NCI-H82 treated with DMSO at 0.1 percent for 48 hours (cell line): ENCODE measurements around the gene SMARCAL1.
"Not testable (repeated sequence)": the region's sequence is repeated elsewhere in the genome, so short reads cannot be mapped to it uniquely, and the experiment has no call there.

Experiments used
- DNase-seq: peaks from one replicate; lab custom pipeline; 2025; ENCODE audit not compliant: unreplicated experiment; lab: John Stamatoyannopoulos, UW

The SMARCAL1 gene

DNA sequence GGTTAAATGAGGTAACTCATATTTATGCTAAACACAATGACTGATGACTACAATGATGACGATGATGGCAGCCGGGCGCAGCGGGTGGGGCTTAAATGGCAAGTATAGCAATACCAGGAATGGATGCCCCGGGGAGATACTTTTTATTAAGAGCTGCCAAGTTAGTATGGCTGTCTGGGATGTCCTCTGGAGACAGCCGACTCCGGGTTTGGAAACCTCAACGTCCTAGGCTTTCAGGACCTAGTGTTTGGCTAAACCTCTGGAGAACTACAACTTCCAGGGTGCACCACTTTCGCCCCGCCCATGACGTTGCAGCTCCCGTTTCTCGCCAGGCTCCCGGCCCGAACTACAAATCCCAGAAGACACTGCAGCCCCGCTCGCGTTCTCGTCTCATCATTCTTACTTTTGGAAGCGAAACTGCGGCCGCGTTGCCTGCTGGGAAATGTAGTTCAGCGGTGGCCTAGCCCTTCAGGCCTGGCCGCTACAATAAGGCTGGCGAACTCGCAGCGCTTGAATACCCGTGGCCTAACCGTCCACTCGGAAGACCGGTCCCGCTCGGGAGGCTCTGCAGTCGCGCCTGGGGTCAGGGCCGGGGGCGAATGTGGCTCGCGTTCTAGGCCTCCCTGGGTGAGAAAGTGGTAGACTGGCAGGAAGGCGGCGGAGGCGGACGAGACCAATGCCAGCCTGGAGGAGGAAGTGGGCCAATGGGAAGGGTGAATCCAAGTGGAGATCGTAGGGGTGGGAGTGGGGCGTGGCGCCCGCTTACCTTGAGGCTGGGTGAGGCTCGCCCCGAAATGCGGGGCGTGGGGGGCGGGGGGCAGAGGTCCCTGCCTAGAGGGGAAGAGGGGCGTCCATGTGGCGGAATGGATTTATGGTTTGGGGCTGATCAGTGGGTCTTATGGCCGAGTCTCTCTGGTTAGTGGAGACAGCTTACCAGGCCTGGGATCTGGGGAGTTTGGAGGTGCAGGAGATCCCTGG, at the start of gene SMARCAL1:
SMARCAL1 (plus strand) TSS at position 463 of the 978 bp plus-strand sequence. CDS start 2,221 bp downstream, outside the sequence.
- peak; percentile 98 for DNase-seq

DNA sequence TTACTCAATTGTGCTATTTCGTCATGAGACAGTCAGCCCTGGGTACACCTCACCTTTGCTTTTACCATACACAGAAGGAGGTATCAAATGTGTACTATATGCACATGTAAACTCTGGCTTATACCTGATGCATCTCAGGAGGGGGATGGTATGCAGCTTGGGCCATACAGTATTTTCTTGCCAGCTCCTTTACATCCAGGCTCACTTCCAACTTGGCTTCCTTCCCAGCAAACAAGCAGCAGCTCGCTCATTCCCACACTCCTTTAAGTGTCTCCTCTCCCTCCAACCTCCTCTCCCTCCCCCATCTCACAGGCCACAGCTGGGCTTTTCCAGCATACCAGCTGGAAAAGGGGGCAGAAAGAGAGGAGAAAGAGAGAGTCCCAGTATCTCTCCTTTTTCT, 49.6 kb upstream of the SMARCAL1 start:
- no peak for DNase-seq

DNA sequence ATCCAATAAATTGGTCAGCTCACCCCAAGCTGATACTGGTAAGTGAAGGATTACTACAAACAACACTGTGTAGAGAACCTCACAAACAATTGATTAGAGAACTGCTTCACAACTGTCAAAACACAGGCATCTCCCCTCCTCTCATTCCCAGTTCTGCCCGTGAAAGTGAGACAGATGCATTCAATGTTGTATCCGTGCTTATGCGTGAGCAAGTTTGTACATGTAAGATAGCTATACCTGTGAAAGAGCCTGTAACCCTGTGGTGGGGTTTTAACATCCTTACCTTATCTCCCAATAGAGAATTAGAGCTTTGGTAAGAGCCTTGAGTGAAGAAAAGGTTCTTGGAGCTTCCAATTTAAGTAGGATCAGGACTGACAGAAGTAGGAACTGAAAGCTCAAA, 49.1 kb upstream of the SMARCAL1 start:
- no peak for DNase-seq

DNA sequence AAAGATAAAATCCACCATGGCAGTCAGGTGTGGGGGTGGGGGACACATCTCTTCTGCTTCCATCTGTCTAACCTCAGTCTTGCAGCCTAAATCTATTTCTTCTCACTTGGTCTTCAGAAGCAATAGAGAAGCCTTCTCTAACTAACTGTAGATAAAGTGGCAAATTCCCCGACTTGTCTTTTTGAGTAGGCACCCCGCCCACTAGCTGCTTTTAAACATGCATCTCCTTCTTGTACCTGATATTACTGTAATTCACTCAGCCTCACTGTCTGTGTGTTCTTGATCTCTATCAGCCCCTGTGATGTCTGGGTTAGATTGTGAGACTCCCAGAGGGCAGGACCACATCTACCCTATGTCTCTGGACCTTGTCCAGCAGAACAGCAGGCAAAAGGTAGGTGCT, 46.8 kb upstream of the SMARCAL1 start:
- no peak for DNase-seq

DNA sequence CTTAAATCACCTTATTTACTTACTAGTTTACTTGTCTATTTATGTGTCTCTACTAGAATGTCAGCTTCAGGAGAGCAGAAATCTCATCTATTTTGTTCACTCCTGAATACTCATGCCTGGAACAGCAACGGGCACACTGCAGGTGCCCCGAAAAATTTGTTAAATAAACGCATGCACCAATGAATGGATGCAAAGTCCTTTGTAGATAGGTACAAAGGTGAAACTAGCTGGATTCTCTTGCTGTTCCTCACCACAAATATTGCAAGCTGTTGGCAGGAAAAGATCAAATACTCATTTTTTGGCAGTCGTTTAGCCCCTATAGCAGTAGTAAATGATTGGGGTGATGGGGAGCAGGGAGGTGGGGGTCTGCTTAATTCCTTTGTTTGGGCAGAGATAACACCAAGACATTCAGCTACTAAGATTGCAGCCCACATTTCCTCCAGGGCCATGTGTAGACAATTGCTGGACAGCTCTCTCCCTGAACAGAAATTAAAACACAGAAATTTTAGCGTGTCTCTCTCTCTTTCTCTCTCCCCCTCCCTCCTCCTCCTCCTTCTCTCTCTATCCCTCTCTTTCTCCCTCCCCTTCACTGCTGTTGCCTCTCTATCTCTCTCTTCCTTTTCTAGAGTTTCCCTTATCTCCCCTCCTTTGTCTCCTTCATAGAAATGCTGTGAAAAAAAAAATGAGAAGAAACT, 45.4 kb upstream of the SMARCAL1 start:
- no peak for DNase-seq

DNA sequence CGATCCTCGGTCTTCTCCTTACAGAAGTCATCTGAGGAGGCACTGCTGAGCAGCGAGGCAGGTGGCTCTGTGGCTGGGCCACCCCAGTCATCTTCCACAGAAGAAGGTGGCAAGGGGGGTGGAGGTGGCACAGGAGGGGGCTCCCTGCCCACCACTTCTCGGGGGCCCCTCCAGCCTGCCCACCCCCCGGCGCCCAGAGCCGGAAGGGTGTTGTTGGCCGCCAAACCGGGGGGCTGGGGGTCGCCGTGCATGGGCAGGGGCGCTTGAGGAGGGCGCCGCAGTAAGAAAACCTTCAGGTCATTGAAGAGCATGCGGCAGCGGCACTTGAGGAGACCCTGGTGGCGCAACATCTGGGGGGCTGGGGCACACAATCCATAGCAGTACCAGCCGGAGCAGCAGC, 42.5 kb upstream of the SMARCAL1 start:
- no peak for DNase-seq

DNA sequence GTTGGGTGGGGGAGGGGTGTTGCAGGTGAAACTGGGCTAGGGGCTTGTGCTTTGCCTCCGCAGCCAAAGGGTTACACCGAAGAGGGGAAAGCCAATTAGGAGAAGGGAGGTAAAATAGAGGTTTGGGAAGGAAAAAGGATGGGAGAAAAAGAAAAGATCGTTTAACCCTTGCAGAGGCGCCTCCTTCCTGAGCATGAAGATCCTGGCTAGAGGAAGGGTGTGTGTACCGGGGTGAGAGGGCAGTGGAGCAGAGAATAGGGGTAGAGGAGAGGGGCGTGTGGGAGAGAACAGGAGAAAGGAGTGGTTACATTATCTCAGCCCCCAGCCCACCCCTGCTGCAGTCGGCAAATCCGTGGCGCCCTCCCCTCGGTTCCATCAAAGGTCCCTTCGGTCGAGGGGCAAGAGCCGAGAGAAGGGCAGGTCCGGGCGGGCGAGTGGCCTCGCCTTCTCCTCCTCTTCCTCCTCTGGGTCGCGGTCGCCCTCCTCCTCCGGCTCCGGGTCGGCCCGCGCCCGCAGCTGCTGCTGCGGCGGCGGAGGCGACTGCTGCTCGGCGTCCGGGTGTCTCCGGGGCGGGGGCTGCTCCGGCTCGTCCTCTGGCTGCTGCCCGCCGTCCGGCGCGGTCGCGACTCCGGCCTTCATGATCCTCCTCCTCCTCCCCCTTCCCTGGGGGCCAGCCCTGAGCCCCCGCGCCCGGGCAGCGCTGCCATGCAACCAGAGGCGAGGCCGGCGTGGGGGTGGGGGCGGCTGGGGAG, 41.1 kb upstream of the SMARCAL1 start:
- no peak for DNase-seq

DNA sequence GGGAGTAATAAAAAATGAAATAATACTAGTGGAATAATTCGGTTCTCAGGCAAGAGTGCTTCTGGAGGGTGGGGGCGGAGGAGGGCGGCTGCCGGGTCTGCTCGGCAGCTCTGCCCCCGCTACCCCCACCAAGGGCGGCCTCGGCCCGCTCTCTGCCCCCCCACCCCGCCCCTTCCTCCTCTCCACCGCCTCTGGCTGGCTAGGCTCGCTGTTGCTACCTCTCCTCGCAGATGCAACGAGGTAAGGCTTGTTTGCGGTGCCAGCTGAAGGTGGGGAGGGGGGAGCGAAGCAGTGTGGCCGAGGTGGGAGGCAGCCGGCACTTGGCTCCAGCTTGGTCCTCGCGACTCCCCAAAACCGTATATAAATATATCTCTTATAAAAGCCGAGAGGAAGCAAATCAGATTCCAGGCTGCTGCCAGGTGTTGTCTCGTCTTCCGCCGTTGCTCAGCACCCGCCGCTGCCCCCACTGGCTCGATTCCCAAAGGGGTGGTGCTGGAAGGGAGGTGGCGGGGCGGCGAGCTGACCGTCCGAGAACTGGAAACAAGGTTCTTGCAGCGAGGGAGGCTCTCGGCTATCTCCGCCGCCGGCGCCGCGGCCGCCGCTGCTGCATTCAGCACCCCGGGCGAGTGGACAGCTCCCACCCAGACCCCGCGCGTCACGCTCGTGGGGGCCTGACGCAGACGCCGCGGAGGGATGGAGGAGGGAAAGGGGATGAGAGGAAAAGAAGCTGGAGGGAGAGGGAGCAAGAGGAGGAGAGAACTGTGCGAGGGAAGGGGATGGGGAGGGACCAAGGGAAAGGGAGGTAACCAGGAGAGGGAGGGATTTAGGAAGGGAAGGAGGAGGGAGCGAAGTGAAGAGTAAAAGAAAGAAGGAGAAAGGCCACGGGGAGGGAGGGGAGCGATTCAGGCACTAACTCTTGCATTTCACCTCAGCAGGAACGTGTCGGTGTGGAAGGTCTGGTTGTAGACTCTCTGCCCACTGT, 40.3 kb upstream of the SMARCAL1 start, which contains the start of gene MARCHF4:
MARCHF4 (minus strand) TSS at position 763 of the 982 bp plus-strand sequence. CDS start 2,223 bp downstream, outside the sequence.
- DNase-seq: no peak

DNA sequence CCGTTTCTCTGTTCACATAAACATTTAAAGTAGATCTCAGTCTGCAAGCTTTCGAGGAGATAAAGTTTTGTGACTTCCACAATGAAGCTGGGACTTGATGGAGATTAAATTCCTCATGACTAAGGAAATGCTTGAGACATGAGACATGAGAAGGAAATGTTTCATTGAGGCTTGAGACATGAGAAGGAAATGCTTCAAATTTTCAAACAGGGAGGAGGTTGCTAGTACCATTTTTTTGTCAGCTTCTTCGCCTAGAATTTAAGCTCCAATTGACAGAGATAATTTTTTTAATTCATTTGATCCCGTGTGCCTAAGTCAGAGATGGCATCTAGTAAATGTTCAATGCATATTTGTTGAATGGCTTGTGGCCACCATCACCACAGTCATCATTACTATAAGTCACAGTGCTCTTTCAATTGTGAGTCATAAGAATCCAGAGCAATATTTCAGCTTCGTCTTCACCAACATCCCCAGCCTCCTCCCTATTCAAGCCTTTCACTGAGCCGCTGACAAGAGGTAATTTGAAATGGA, 39.5 kb upstream of the SMARCAL1 start:
- no peak for DNase-seq

DNA sequence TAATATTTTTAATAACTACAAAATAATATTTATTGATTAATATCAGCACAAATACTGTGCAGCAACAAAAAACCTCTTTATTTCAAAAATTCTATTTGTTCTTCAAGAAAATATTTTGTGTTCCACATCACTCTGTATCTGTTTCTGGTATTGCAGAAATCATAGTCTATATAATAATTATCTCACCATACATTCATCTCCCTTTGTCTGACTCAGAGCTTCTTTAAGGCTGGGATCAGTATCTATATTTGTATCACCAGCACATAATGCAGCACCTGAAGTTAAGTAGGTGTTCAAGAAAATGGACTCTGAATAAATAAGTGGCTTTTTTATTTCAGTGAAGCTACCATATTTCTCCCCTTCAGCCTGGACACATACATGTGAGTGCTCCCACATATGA, 38.4 kb upstream of the SMARCAL1 start:
- DNase-seq: no peak

DNA sequence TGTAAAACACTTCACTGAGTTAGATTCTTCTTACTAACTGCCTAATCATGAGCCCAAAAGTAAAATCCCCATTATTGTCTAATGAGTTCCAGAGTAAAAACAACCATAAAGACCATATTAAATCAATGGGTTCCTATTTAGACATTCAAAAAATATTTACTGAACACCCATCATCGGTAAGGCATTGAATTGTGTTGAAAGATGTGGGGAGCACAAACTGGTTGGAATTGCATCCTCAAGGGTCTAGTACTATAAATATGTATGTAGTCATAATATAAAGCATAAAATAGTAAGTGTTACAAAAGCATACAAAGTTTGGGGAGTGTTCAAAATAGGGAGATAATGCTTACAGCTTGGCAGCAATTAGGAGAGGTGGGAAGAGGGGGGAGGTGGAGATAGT, 37.0 kb upstream of the SMARCAL1 start:
- DNase-seq: no peak

DNA sequence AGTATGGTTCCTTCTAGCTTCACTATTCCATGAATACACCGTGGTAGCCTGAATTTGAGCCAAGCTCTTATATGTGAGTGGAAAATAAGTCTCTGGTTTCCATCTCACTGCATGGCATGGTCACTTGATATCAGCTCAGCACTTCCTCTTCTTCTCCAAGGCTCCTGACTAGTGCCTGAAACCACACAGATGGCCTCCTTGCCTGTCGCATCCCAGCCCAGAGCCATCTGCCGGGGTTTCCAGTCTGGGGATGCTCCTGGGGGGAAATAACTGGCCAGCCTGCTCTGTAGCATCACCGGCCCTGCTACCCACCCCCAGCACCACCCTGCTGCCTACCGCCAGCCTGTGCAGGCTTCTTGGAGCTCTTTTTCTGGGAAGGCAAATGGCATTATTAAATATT, 32.3 kb upstream of the SMARCAL1 start:
- no peak for DNase-seq

DNA sequence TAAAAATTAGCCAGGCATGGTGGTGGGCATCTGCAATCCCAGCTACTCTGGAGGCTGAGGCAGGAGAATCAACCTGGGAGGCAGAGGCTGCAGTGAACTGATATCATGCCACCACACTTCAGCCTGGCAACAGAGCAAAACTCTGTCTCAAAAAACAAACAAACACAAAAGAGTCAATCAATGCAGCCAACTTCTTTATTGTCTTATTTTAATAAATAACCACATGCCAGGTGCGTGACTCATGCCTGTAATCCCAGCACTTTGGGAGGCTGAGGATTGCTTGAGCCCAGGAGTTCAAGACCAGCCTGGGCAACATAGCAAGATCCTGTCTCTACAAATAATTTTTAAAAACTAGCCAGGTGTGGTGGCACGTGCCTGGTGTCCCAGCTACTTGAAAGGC, 27.9 kb upstream of the SMARCAL1 start:
- not testable (repeated sequence) for DNase-seq

DNA sequence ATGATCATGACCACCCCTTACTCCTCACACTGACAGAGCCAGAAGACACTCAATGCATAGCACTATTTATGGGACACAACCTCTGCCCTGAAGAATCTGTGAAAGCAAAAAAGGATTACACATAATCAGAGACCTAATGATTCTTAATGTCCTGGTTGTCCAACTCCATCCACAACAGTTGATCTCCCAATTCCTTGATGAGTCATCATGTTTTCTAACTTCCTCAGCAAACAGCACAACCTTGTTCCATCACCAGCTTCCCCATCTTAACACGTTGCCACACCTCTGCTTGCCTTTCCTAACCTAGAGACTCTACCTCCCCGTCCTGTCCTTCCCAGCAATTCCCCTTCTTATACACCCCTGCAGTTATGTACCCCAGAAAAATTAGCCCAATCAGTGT, 26.8 kb upstream of the SMARCAL1 start:
- no peak for DNase-seq

DNA sequence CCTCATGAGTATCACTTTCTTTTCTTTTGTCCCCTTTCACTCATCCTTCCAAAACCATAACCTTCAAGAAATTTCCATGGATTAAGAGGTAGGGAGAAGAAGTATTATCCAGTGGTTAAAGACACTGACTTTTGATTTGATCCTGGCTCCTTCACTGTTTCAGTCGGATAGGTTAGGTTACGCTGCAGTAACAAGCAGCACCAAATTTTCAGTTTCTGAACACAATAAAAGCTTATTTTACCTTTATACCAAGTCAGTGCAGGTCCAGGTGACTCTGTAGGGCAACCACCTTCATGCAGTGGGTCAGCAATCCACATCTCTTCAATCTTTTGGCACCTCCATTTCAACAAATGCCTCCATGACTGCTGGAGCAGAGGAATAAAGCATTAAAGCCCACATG, 25.0 kb upstream of the SMARCAL1 start:
- no peak for DNase-seq

DNA sequence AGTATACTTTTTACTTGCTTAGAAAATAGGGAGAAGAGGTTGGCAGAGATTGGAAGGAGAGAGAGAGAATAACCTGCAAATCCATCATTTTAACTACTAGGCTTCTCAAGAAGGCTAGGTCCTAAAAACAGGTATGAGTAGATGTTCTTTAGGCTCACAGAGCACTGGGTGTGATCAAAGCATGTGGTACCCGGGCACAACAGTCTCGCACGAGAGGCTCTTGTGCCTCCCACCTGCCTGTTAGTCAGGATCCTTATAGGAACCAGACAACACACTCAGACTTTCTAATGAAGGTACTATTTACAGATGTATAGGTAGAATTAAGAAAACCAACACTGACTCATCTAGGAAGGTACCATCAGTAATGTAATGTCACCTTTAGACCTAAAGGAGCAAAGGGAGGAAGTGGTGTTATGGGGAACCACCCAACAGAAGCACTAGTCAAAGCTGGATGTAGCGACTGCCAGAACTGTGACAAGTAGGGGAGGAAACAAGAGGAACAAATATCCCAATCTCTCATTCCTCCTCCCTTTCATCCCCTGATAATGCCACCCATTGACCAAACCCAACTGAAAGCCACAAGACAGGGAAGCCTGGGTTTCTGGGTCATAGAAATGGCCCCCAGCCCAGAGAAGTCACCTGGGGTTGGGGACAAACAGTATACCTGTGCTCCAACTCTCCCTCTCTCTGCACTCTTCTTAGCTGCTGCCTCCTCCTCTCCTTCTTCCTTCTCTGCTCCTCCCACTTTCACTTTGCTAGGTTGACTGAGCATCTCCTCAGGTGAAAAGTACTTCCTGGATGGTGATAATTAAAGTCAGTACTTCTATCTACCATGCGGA, 24.0 kb upstream of the SMARCAL1 start:
- no peak for DNase-seq

DNA sequence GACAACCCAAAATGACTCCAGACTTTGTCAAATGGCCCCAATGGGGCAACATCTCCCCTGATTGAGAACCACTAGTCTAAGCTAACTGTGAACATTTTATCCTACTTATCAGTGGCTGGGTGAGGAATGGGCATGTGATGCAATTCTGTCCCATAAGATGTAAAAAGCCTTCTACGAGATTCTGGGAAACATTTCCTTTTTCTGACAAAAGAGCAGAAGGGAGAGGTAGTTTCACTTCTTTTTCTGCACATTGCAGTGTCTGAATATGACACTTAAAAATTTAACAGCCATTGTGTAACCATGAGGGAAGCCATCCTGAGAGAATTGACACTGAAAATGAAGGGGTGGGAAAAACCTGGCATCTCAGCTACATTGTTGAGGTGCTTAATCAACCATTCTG, 22.7 kb upstream of the SMARCAL1 start:
- DNase-seq: no peak

DNA sequence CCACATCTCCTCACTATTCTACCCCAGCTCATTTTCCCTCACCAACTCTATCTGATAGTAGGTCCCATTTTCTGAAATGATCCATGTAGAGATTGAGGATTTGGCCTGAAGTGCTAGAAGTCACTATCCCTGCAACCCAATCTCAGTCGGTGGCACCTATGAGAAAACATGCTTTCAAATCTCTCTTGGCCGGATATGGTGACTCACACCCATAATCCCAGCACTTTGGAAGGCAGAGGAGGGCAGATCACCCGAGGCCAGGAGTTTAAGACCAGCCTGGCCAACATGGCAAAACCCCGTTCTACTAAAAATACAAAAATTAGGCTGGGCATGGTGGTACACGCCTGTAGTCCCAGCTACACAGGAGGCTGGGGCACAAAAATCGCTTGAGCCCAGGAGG, 20.9 kb upstream of the SMARCAL1 start:
- no peak for DNase-seq

DNA sequence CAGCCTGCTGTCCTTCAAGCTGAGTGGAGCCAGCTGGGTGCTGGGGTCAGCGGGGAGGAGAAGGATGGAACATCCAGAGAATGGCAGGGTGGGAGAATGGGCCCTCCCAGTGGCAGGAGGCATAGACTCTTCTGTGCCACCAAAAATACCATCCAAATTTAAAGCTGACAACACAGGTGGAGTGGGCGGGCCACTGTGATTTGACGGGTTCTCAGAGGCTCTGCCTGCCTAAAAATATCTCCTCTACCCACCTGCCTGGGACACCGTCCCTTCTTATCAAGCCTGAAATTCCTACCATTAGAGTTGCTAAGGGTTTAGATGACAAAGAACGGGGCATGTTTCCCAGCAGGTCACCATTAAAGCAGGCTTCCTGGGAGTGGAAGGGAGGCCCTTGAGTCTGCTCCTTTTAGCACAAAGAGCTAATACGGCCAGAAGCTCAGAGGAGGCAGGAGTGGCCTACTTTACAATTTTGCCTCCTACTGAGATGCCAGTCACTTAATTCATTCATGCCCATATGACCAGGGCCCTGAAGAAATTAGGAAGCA, 20.2 kb upstream of the SMARCAL1 start:
- no peak for DNase-seq
